Muscle layer of duodenum (tissue), 2 donors: ENCODE measurements around the gene PADI2.
A peak's percentile ranks its signal among the peaks of the same experiment; 100 is the strongest.

ENCODE experiments used
- H3K27ac ChIP-seq: one replicate; pipeline ENCODE4 v1.7.0; 2013; ENCODE audit warnings: mild to moderate bottlenecking, low read length
- H3K27me3 ChIP-seq: one replicate; pipeline ENCODE4 v1.7.0; 2013; ENCODE audit warnings: low read depth, mild to moderate bottlenecking, control low read depth, low read length
- H3K36me3 ChIP-seq, 2 donors: one replicate each; pipeline ENCODE4 v1.7.0; 2013; ENCODE audit warnings: low read length in 2 of 2, control low read depth in 1 of 2, mild to moderate bottlenecking in 1 of 2; ENCODE audit not compliant: insufficient read depth in 2 of 2, control insufficient read depth in 1 of 2
- H3K4me1 ChIP-seq, 2 donors: one replicate each; pipeline ENCODE4 v1.7.0; 2013; ENCODE audit warnings: low read length in 2 of 2, mild to moderate bottlenecking in 2 of 2, control low read depth in 1 of 2, moderate library complexity in 1 of 2; ENCODE audit not compliant: insufficient read depth in 2 of 2, control insufficient read depth in 1 of 2
- H3K4me3 ChIP-seq, 2 donors: one replicate each; pipeline ENCODE4 v1.7.0; 2013; ENCODE audit warnings: low read length in 2 of 2, low read depth in 1 of 2, mild to moderate bottlenecking in 1 of 2
- H3K9me3 ChIP-seq, 2 donors: one replicate each; pipeline ENCODE4 v1.7.0; 2013; ENCODE audit warnings: low read length in 2 of 2, control low read depth in 1 of 2, mild to moderate bottlenecking in 1 of 2; ENCODE audit not compliant: control insufficient read depth in 1 of 2
- donor health status: healthy.

The PADI2 gene

DNA sequence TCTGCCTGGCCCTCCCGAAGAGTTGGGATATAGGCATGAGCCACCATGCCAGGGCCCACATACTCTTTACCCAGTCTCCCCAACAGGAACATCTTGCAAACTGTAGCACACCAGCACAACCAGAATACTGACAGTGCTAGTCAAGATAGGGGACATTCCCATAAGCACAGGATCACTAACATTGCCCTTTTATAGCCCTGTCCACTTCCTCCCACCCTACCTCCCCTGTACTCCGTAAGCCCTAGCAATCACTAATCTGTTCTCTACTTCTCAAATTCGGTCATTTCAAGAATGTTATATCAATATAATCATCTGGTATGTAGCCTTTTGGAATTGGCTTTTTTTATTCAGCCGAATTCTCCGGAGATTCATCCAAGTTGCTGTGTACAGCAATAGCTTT lies 71.3 kb downstream of the PADI2 start:
- H3K27ac ChIP-seq = no peak overlapping the region
- H3K4me1 ChIP-seq = peaks cover 10 to 31% of the 10 kb centered on the region in 2 donors
- no peak overlapping the region for H3K4me3 ChIP-seq
- H3K9me3 ChIP-seq = no peaks in the 10 kb centered on the region
- no peaks in the 10 kb centered on the region for H3K27me3 ChIP-seq
- peaks cover 19 to 31% of the 10 kb centered on the region in 2 donors for H3K36me3 ChIP-seq

DNA sequence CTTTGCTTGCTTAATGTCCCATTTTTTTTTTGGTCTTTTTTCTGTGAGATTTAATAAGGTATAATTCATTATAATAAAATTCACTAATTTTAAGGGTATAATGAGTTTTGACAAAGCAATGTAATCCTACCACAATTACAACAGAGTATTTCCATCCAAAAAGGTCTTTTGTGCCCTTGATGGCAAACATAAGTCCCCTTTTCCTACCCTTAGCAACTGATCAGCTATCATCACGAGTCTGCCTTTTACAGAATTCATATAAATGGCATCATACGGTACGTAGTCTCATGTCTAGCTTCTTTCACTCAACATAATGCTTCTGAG lies 73.0 kb downstream of the PADI2 start:
- Histone ChIP-seq H3K4me1 (peaks cover 3 to 16% of the 10 kb centered on the region in 2 donors), H3K36me3 (peaks cover 26 to 47% of the 10 kb centered on the region in 2 donors), H3K27me3 (no peaks in the 10 kb centered on the region), H3K4me3 (no peak overlapping the region), H3K27ac (no peak overlapping the region), H3K9me3 (no peaks in the 10 kb centered on the region)

DNA sequence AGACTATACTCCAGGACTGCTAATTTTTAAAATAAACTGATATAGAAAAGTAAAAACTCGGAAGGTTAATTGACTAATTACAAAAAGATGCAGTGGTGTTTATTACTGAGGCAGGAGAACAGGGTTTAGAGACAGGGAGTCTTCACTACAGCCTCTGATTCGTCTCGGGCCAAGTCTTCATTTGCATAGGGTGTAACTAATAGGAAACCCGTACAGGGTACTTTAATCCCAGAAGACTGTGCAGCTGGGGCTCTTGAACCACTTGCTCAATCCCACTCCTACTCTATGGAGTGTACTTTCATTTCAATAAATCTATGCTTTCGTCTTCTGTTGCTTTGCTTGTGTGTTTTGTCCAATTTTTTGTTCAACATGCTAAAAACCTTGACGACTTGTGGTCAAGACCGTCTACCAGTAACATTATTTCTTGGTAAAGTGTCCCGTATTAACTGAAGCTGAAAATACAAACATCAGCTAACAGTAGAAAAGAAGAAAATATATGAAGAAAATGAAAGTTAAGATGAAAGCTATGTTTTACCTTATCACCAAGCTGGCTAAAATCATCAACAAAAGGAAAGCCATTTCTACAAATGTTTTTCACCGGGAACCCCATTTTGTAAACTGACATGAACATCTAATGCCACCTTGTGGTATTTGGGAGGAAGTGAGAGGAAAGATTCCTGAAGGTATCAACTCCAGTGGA lies 73.5 kb downstream of the PADI2 start:
- Histone ChIP-seq H3K4me3 (peak overlapping the region; percentile 41 to 57), H3K9me3 (no peaks in the 10 kb centered on the region), H3K27ac (peak overlapping the region; percentile 2), H3K36me3 (peaks cover 23 to 50% of the 10 kb centered on the region in 2 donors), H3K4me1 (peaks cover 3 to 13% of the 10 kb centered on the region in 2 donors), H3K27me3 (no peaks in the 10 kb centered on the region)

DNA sequence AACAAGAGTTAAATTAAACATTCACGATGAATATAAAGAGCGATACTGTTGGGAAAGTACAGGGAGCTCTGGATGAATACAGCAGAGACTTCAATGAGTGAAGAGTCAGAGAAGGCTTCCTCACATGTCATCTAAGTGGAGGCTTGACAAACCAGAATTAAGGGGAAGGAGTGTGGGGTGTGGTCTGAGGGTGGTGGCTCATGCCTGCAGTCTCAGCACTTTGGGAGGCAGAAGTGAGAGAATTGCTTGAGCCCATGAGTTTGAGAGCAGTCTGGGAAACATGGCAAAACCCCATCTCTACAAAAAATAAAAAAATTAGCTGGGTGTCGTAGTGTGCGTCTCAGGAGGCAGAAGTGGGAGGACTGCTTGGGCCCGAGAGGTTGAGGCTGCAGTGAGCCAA lies 74.1 kb downstream of the PADI2 start:
- Histone ChIP-seq H3K36me3 (peaks cover 25 to 51% of the 10 kb centered on the region in 2 donors), H3K4me3 (no peak overlapping the region), H3K27ac (peak overlapping the region; percentile 2), H3K27me3 (no peaks in the 10 kb centered on the region), H3K9me3 (no peaks in the 10 kb centered on the region), H3K4me1 (peaks cover 3 to 13% of the 10 kb centered on the region in 2 donors)

DNA sequence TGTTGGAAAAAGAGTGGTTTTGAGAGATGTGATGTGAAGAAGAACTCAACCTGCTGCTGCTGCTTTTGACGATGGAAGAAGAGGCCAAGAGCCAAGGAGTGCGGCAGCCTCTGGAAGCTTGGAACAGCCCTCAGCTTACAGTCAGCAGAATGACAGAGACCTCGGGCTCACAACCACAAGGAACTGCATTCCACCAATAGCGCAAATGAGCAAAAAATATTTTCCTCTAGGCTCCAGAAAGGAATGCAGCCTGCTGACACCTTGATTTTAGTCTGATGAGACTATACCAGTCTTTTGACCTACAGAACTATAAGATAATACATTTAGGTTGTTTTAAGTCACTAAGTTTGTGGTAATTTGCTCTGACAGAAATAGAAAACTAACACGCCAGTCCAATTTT lies 75.6 kb downstream of the PADI2 start:
- H3K36me3 ChIP-seq = peaks cover 23 to 51% of the 10 kb centered on the region in 2 donors
- H3K4me1 ChIP-seq = peaks cover 3 to 13% of the 10 kb centered on the region in 2 donors

DNA sequence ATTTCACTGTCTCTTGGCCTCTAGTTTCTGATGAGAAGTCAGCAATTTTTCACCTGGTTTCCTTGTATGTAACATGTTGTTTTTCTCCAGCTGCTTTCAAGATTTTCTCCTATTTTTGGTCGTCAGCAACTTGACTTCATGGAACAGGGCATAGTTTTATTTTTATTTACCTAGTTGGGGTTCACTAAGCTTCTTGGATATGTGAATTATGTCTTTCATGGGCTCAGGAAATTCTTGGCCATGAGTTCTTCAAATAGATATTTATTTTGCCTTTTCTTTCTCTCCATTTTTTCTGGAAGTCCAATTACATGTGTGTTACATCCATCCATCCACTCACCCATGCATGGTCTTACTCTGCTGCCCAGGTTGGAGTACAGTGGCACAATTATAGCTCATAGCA lies 79.1 kb downstream of the PADI2 start:
- Histone ChIP-seq H3K27ac (no peak overlapping the region), H3K27me3 (no peaks in the 10 kb centered on the region), H3K9me3 (no peaks in the 10 kb centered on the region), H3K4me3 (no peak overlapping the region), H3K4me1 (peaks cover under 1 to 3% of the 10 kb centered on the region in 2 donors), H3K36me3 (peaks cover 23 to 51% of the 10 kb centered on the region in 2 donors)

More for the DNA sequence above, 75.6 kb downstream of the PADI2 start:
- Histone ChIP-seq H3K27ac (no peak overlapping the region), H3K9me3 (no peaks in the 10 kb centered on the region), H3K4me3 (no peak overlapping the region), H3K27me3 (no peaks in the 10 kb centered on the region)

DNA sequence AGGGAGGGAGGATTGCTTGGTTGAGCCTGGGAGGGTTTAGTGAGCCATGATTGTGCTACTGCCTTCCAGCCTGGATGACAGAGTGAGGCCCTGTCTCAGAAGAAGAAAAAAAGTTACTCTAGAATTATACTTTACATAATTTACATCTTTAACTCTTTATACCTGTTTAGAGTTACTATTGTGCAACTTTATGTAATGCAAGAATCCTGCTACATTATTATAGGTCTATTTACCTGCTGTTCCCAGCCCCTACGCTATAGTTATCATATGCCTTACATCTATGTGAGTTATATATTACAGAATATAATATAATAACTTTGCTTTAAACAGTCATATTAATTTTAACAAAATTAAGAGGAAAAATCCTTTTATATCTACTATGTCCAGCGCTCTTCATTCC lies 79.7 kb downstream of the PADI2 start:
- H3K27ac ChIP-seq = no peak overlapping the region
- no peaks in the 10 kb centered on the region for H3K4me1 ChIP-seq
- peaks cover 23 to 45% of the 10 kb centered on the region in 2 donors for H3K36me3 ChIP-seq
- no peaks in the 10 kb centered on the region for H3K9me3 ChIP-seq
- H3K4me3 ChIP-seq = no peak overlapping the region
- no peaks in the 10 kb centered on the region for H3K27me3 ChIP-seq

DNA sequence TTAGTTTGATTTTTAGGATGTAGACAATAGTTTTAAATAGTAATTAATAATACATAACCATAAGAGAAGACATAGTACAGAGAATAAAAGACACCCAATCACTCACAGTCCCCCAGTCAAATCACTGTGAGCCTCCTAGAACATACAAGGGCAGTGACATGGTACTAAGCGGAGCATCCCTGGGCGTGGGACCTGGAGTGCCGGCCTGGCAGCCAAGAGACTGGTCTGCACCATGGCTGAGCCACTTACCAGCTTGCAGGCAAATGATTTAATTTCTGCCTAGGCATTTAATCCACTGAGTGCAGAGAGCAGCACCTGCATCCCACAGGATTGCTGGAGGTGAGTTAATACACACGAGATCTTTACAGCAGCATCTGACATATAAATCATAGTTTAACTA lies 85.8 kb downstream of the PADI2 start:
- no peaks in the 10 kb centered on the region for H3K9me3 ChIP-seq
- H3K27ac ChIP-seq = no peak overlapping the region
- H3K4me1 ChIP-seq = no peaks in the 10 kb centered on the region
- no peak overlapping the region for H3K4me3 ChIP-seq
- H3K27me3 ChIP-seq = no peaks in the 10 kb centered on the region
- H3K36me3 ChIP-seq = peaks cover 18 to 22% of the 10 kb centered on the region in 2 donors

DNA sequence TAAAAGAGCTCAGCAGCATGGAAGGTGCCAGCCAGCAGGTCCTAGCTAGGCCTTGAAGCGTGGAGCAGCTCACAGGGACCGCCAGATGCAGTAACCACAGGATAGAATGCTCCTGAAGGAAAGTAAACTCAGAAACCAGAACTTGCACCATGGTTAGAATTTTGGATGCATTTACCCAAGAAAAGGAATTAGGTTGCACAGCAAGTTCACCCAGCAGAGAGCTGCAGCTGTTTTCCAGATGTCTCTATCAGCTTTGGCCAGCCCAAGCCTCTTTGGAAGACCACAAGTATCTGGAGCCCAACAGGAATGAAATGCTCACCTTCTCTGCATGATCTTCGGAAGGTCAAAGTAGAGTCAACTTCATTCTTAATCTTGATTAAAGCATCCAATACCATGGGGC lies 86.5 kb downstream of the PADI2 start:
- H3K27ac ChIP-seq = no peak overlapping the region
- no peak overlapping the region for H3K4me3 ChIP-seq
- no peaks in the 10 kb centered on the region for H3K27me3 ChIP-seq
- H3K9me3 ChIP-seq = no peaks in the 10 kb centered on the region
- peaks cover 22 to 30% of the 10 kb centered on the region in 2 donors for H3K36me3 ChIP-seq
- H3K4me1 ChIP-seq = no peaks in the 10 kb centered on the region

DNA sequence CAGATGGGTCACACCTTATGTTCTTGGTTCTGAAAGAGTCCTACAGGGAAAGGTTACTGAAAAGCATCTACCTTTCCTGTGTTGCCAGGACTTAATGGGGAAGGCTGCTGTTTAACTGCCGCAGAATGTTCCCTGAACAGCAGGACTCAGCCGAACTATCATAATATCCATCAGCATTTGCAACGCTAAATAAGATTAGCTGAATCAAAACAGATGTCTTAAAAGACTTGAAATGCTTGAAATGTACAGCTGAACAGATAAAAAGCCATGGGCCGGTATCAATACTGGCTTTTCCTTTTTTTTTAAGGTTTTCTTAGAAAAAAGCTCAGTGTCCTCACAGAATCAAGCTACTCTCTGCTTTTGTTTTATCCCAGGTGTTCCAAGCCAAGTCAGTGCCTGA lies 87.8 kb downstream of the PADI2 start:
- H3K9me3 ChIP-seq = no peaks in the 10 kb centered on the region
- H3K4me1 ChIP-seq = no peaks in the 10 kb centered on the region
- no peak overlapping the region for H3K27ac ChIP-seq
- peaks cover 30 to 39% of the 10 kb centered on the region in 2 donors for H3K36me3 ChIP-seq
- H3K4me3 ChIP-seq = no peak overlapping the region
- H3K27me3 ChIP-seq = no peaks in the 10 kb centered on the region

DNA sequence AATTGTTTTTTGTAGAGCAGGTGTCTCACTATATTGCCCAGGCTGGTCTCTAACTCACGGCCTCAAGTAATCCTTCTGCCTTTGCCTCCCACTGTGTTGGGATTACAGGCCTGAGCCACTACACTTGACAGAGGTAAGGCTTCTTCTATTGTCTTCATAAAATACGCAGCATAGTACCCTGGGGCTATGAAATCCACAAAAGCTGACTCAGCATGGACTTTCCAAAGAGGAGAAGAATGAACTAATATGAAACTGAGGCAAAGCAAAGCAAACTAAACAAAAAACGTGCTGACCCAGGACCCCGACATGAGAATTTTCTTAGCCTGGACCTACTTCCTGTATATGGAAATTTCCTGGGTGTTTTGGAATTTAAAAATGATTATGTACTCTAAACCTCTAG lies 89.0 kb downstream of the PADI2 start:
- peaks cover 35 to 48% of the 10 kb centered on the region in 2 donors for H3K36me3 ChIP-seq
- H3K4me3 ChIP-seq = no peak overlapping the region
- H3K4me1 ChIP-seq = no peaks in the 10 kb centered on the region
- no peaks in the 10 kb centered on the region for H3K27me3 ChIP-seq
- no peaks in the 10 kb centered on the region for H3K9me3 ChIP-seq
- no peak overlapping the region for H3K27ac ChIP-seq

DNA sequence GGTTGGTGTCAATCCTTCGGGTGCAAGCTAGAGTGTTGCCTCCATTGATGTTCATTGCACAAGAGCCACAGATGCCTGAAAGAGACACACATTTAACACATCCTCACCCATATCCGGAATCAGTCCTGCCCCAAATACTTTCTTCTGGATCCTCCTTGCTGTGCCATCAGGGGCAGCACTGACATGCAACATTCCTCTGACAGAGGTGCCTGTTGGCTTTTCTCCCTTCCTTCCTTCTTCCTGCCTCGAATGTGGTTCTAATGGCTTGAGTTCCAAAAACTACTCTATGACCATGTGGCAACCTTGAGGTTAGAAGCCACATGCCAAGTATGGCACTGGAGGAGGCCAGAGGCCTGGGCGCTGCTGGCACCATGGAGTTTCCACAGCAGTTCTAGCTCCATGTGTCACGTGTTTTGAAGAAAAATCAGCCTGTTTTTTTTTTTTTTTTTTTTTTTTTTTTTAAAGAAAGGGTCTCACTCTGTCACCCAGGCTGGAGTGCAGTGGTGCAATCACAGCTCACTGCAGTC lies 90.5 kb downstream of the PADI2 start:
- Histone ChIP-seq H3K27ac (no peak overlapping the region), H3K27me3 (no peaks in the 10 kb centered on the region), H3K9me3 (no peaks in the 10 kb centered on the region), H3K4me1 (no peaks in the 10 kb centered on the region), H3K36me3 (peaks cover 49 to 60% of the 10 kb centered on the region in 2 donors), H3K4me3 (no peak overlapping the region)
